KMS-11 (cell line): ENCODE results near the gene RFT1.
A peak's percentile ranks its signal among the peaks of the same experiment; 100 is the strongest.

Experiments
- H2AFZ ChIP-seq: fragments of 200-600 bp; sonication (generic); 2 replicates; pipeline ENCODE4 v1.6.1; 2016; ENCODE audit warnings: antibody characterized with exemption, mixed run types, low read depth
- H3K27ac ChIP-seq: fragments of 200-600 bp; sonication (generic); 2 replicates; pipeline ENCODE4 v1.6.1; 2016; ENCODE audit warnings: mild to moderate bottlenecking, mixed run types
- H3K27me3 ChIP-seq: fragments of 200-600 bp; sonication (generic); 2 replicates; pipeline ENCODE4 v1.6.1; 2017; ENCODE audit warnings: mild to moderate bottlenecking, low read depth, mixed run types, moderate library complexity; ENCODE audit not compliant: insufficient read depth
- H3K36me3 ChIP-seq: fragments of 200-600 bp; sonication (generic); 2 replicates; pipeline ENCODE4 v1.6.1; 2017; ENCODE audit warnings: mild to moderate bottlenecking, mixed run types; ENCODE audit not compliant: insufficient read depth
- H3K4me1 ChIP-seq: fragments of 200-600 bp; sonication (generic); 2 replicates; pipeline ENCODE4 v1.6.1; 2016; ENCODE audit warnings: mild to moderate bottlenecking, low read depth, mixed run types; ENCODE audit not compliant: poor library complexity, severe bottlenecking
- H3K4me2 ChIP-seq: fragments of 200-600 bp; sonication (generic); 2 replicates; pipeline ENCODE4 v1.7.0; 2016; ENCODE audit warnings: mild to moderate bottlenecking, mixed run types
- H3K4me3 ChIP-seq: fragments of 200-600 bp; sonication (generic); IDR thresholded peaks from 2 replicates; pipeline ENCODE4 v1.6.1; 2017; ENCODE audit warnings: low read depth, low read length, mixed read lengths; ENCODE audit not compliant: insufficient read depth
- H3K79me2 ChIP-seq: fragments of 200-600 bp; sonication (generic); 2 replicates; pipeline ENCODE4 v1.6.1; 2016; ENCODE audit warnings: low read depth, mixed run types; ENCODE audit not compliant: insufficient read depth
- H3K9ac ChIP-seq: fragments of 200-600 bp; sonication (generic); 2 replicates; pipeline ENCODE4 v1.6.1; 2016; ENCODE audit warnings: mild to moderate bottlenecking, mixed run types
- H4K20me1 ChIP-seq: fragments of 200-600 bp; sonication (generic); 2 replicates; pipeline ENCODE4 v1.6.1; 2016; ENCODE audit warnings: mild to moderate bottlenecking, mixed run types; ENCODE audit not compliant: insufficient read depth
- CTCF ChIP-seq: fragments of 200-600 bp; sonication (generic); conservative IDR thresholded peaks from 2 replicates; pipeline ENCODE4 v1.6.1; 2017; ENCODE audit warnings: low read depth, mild to moderate bottlenecking, antibody characterized with exemption, low read length, moderate library complexity, mixed read lengths

The RFT1 gene

GRCh38 chr3:53170325-53171063 is 40.3 kb upstream of the RFT1 start:
- H3K4me1 ChIP-seq: peaks cover 53% of the 10 kb centered on the region
- H3K4me2 ChIP-seq: peak overlapping the region; percentile 85

GRCh38 chr3:53169832-53170324 is 39.6 kb upstream of the RFT1 start:
- H3K27ac ChIP-seq: peak overlapping the region; percentile 53; the same call in 1 of the 2 replicates
- no peaks in the 10 kb centered on the region for H3K36me3 ChIP-seq
- peak overlapping the region; percentile 85 for H3K4me2 ChIP-seq
- no peak for TF ChIP-seq CTCF
- no peak overlapping the region; the same call in 1 of the 2 replicates for H3K9ac ChIP-seq
- peaks cover 50% of the 10 kb centered on the region for H3K4me1 ChIP-seq
- no peaks in the 10 kb centered on the region for H3K27me3 ChIP-seq
- H2AFZ ChIP-seq: no peak overlapping the region
- H3K4me3 ChIP-seq: no peak overlapping the region
- no peaks in the 10 kb centered on the region; the same call in 1 of the 2 replicates for H3K79me2 ChIP-seq
- H4K20me1 ChIP-seq: no peaks in the 10 kb centered on the region

More at GRCh38 chr3:53170325-53171063, 40.3 kb upstream of the RFT1 start:
- no peaks in the 10 kb centered on the region for H4K20me1 ChIP-seq
- peak overlapping the region; percentile 53 for H3K27ac ChIP-seq
- no peaks in the 10 kb centered on the region for H3K27me3 ChIP-seq
- no peak overlapping the region for H3K4me3 ChIP-seq
- no peak overlapping the region for H2AFZ ChIP-seq
- no peak overlapping the region; the same call in 1 of the 2 replicates for H3K9ac ChIP-seq
- H3K79me2 ChIP-seq: no peaks in the 10 kb centered on the region; the same call in 1 of the 2 replicates
- TF ChIP-seq CTCF: no peak
- H3K36me3 ChIP-seq: no peaks in the 10 kb centered on the region

- Histone ChIP-seq H2AFZ (no peak overlapping the region), H3K4me2 (peak overlapping the region; percentile 85), H3K79me2 (no peaks in the 10 kb centered on the region; the same call in 1 of the 2 replicates), H4K20me1 (no peaks in the 10 kb centered on the region), H3K4me1 (peaks cover 43% of the 10 kb centered on the region), H3K9ac (no peak overlapping the region), H3K27ac (peak overlapping the region; percentile 53; the same call in 1 of the 2 replicates), H3K27me3 (no peaks in the 10 kb centered on the region), H3K36me3 (no peaks in the 10 kb centered on the region), H3K4me3 (no peak overlapping the region)
- no peak for TF ChIP-seq CTCF
Measured at GRCh38 chr3:53169045-53169831, 39.0 kb upstream of the RFT1 start.

GRCh38 chr3:53168175-53168923 is 38.1 kb upstream of the RFT1 start:
- Histone ChIP-seq H3K4me2 (no peak overlapping the region), H3K27me3 (no peaks in the 10 kb centered on the region), H3K4me1 (peaks cover 36% of the 10 kb centered on the region), H3K4me3 (no peak overlapping the region), H3K79me2 (no peaks in the 10 kb centered on the region; the same call in 1 of the 2 replicates), H3K36me3 (no peaks in the 10 kb centered on the region), H2AFZ (no peak overlapping the region), H3K27ac (no peak overlapping the region), H3K9ac (no peak overlapping the region), H4K20me1 (no peaks in the 10 kb centered on the region)
- TF ChIP-seq CTCF: no peak
